Liver (tissue), 9 donors: Measurements from ENCODE around the gene POFUT2. TPM values are rescaled to one million over a fixed set of nuclear protein-coding genes. Genes with fewer than 3 reads are reported as not detected.
A peak's percentile ranks its signal among the peaks of the same experiment; 100 is the strongest.

Source experiments
- DNase-seq: peaks from one replicate; pipeline ENCODE4 v3.0.0-alpha.2; 2017; ENCODE audit warnings: low spot score
- H3K27ac ChIP-seq, 2 donors: one replicate each; pipeline ENCODE4 v1.7.0; 2013; ENCODE audit warnings: inconsistent platforms in 2 of 2, low read length in 2 of 2, control low read depth in 1 of 2, low read depth in 1 of 2, mild to moderate bottlenecking in 1 of 2
- H3K27me3 ChIP-seq, 4 donors: one replicate each; pipeline versions ENCODE4 v1.6.1 to v1.7.0; 2013; ENCODE audit warnings: low read length in 3 of 4, inconsistent platforms in 1 of 4, mild to moderate bottlenecking in 1 of 4, moderate library complexity in 1 of 4; ENCODE audit not compliant: control insufficient read depth in 4 of 4, insufficient read depth in 4 of 4
- H3K36me3 ChIP-seq, 4 donors: one replicate each; pipeline versions ENCODE4 v1.6.1 to v1.7.0; 2013; ENCODE audit warnings: low read length in 3 of 4, mild to moderate bottlenecking in 3 of 4, low read depth in 1 of 4, moderate library complexity in 1 of 4; ENCODE audit not compliant: control insufficient read depth in 4 of 4, insufficient read depth in 3 of 4
- H3K4me1 ChIP-seq, 4 donors: one replicate each; pipeline versions ENCODE4 v1.6.1 to v1.7.0; 2013; ENCODE audit warnings: low read length in 3 of 4, mild to moderate bottlenecking in 3 of 4, moderate library complexity in 1 of 4; ENCODE audit not compliant: control insufficient read depth in 4 of 4, insufficient read depth in 4 of 4
- H3K4me3 ChIP-seq, 3 donors: one replicate each; pipeline versions ENCODE4 v1.6.1 to v1.7.0; 2013; ENCODE audit warnings: low read length in 3 of 3, control low read depth in 1 of 3, low read depth in 1 of 3, mild to moderate bottlenecking in 1 of 3
- H3K9ac ChIP-seq, 2 donors: one replicate each; pipeline ENCODE4 v1.7.0; 2013; ENCODE audit warnings: low read length in 2 of 2, mild to moderate bottlenecking in 2 of 2, moderate library complexity in 2 of 2, control low read depth in 1 of 2, low read depth in 1 of 2
- H3K9me3 ChIP-seq, 4 donors: one replicate each; pipeline versions ENCODE4 v1.6.1 to v1.7.0; 2013; ENCODE audit warnings: low read length in 3 of 4; ENCODE audit not compliant: control insufficient read depth in 4 of 4
- EGR1 ChIP-seq, 2 donors: IDR thresholded peaks; 2 replicates each; pipeline ENCODE4 v1.6.1; 2016 to 2018; ENCODE audit warnings: antibody characterized with exemption in 2 of 2, low read depth in 2 of 2
- FOXA2 ChIP-seq: IDR thresholded peaks from 2 replicates; pipeline ENCODE4 v1.6.1; 2016; ENCODE audit warnings: antibody characterized with exemption
- HNF4A ChIP-seq, 2 donors: conservative IDR thresholded peaks; 2 replicates each; pipeline ENCODE4 v1.6.1; 2016; ENCODE audit warnings: antibody characterized with exemption in 2 of 2, mild to moderate bottlenecking in 2 of 2
- HNF4G ChIP-seq: IDR thresholded peaks from 2 replicates; pipeline ENCODE4 v1.6.1; 2016; ENCODE audit warnings: antibody characterized with exemption
- JUND ChIP-seq, 2 donors: IDR thresholded peaks; 2 replicates each; pipeline ENCODE4 v1.6.1; 2016; ENCODE audit warnings: antibody characterized with exemption in 2 of 2
- MAX ChIP-seq: IDR thresholded peaks from 2 replicates; pipeline ENCODE4 v1.6.1; 2016; ENCODE audit warnings: antibody characterized with exemption
- NR2F2 ChIP-seq: IDR thresholded peaks from 2 replicates; pipeline ENCODE4 v1.6.1; 2016; ENCODE audit warnings: antibody characterized with exemption
- RAD21 ChIP-seq, 2 donors: IDR thresholded peaks; 2 replicates each; pipeline ENCODE4 v1.6.1; 2016; ENCODE audit warnings: antibody characterized with exemption in 2 of 2, mild to moderate bottlenecking in 2 of 2
- RXRA ChIP-seq, 2 donors: IDR thresholded peaks; 2 replicates each; pipeline ENCODE4 v1.6.1; 2017 to 2018; ENCODE audit warnings: antibody characterized with exemption in 2 of 2, mild to moderate bottlenecking in 1 of 2
- SP1 ChIP-seq: IDR thresholded peaks from 2 replicates; pipeline ENCODE4 v1.6.1; 2018; ENCODE audit warnings: antibody characterized with exemption, mild to moderate bottlenecking
- TAF1 ChIP-seq: conservative IDR thresholded peaks from 2 replicates; pipeline ENCODE4 v1.6.1; 2016; ENCODE audit warnings: antibody characterized with exemption, mild to moderate bottlenecking
- YY1 ChIP-seq: IDR thresholded peaks from 2 replicates; pipeline ENCODE4 v1.6.1; 2016; ENCODE audit warnings: antibody characterized with exemption, mild to moderate bottlenecking
- WGBS: extraction: QIAGEN DNeasy Blood & Tissue Kit; methylation state at CpG from one replicate; pipeline ENCODE4 v1.1.7; 2013; 5-methylcytosine and 5-hydroxymethylcytosine counted together
- polyA plus RNA-seq, 2 donors: library from polyadenylated mRNA; stranded (reverse) in 1 of 2; unstranded in 1 of 2; fragments of 200-250 nt in 1 of 2; fragments of >200 nt in 1 of 2; fragmentation: Nextera tagmentation in 1 of 2; extraction: Ambion mirVana in 1 of 2; gene quantifications; one replicate each; pipeline versions ENCODE4 v1.2.1 to v1.2.3, GENCODE V29; 2013 to 2015
- total RNA-seq, 2 donors: library from RNA; depleted of rRNA; stranded (reverse); fragments of >200 nt; gene quantifications; one replicate each; pipeline ENCODE4 v1.2.3, GENCODE V29; 2014
- TF ChIP-seq, protein P1 (sequence below): fragments of 150-350 bp; IDR thresholded peaks from 2 replicates; pipeline ENCODE4 v1.5.1; 2017; ENCODE audit warnings: improper control_type of control experiment, low read depth, low read length; ENCODE audit not compliant: missing input control
- TF ChIP-seq, protein P2 (sequence below): IDR thresholded peaks from 2 replicates; pipeline ENCODE4 v1.6.1; 2016; ENCODE audit warnings: antibody characterized with exemption
- TF ChIP-seq, protein P3 (sequence below): IDR thresholded peaks from 2 replicates; pipeline ENCODE4 v1.6.1; 2016; ENCODE audit warnings: antibody characterized with exemption, mild to moderate bottlenecking
- donor health status: healthy.
- donor health status: healthy.
- donor health status: healthy.
- donor health status: healthy.
- donor health status: healthy.

Gene POFUT2
- total and polyA plus RNA-seq, 4 donors, result 3.3 to 15.6 (median 7.9) TPM

DNA sequence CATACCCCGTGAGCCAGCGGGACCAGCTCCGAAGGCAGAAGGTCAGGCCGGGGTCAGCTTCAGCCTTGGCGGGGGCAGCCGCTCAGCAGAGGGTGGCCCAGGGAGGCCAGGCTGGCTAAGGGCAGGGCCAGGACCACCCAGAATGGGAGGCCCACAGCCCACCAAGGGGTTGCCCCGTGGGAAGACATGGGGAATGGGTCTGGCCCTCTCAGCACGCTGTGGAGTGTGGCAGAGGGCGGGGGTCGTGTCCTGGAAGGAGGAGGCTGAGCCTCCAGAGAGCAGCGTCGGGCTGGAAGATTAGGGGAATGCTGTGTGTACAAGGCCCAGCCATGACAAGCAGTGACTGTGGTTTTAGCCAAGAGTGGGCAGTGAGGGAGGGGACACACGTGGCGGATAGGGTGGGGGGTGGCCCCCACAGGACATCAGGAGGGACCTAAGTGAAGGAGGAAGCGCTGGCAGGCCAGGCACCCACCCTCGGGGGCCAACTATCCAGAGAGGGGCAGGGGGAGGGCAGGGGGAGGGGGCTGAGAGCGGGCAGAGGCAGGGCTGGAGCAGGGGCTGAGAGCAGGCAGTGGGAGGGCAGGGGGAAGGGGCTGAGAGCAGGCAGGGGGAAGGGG lies 43.9 kb upstream of the POFUT2 start:
- TF ChIP-seq NR2F2 (no peak), HNF4A (conservative IDR thresholded peaks at IDR 0.05) (no peak), MAX (no peak), FOXA2 (no peak), YY1 (no peak), RAD21 (IDR thresholded peaks at IDR 0.05) (no peak), HNF4G (no peak)
- TF ChIP-seq, protein P1, sequence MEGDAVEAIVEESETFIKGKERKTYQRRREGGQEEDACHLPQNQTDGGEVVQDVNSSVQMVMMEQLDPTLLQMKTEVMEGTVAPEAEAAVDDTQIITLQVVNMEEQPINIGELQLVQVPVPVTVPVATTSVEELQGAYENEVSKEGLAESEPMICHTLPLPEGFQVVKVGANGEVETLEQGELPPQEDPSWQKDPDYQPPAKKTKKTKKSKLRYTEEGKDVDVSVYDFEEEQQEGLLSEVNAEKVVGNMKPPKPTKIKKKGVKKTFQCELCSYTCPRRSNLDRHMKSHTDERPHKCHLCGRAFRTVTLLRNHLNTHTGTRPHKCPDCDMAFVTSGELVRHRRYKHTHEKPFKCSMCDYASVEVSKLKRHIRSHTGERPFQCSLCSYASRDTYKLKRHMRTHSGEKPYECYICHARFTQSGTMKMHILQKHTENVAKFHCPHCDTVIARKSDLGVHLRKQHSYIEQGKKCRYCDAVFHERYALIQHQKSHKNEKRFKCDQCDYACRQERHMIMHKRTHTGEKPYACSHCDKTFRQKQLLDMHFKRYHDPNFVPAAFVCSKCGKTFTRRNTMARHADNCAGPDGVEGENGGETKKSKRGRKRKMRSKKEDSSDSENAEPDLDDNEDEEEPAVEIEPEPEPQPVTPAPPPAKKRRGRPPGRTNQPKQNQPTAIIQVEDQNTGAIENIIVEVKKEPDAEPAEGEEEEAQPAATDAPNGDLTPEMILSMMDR, result no peak
- TF ChIP-seq, protein P2, sequence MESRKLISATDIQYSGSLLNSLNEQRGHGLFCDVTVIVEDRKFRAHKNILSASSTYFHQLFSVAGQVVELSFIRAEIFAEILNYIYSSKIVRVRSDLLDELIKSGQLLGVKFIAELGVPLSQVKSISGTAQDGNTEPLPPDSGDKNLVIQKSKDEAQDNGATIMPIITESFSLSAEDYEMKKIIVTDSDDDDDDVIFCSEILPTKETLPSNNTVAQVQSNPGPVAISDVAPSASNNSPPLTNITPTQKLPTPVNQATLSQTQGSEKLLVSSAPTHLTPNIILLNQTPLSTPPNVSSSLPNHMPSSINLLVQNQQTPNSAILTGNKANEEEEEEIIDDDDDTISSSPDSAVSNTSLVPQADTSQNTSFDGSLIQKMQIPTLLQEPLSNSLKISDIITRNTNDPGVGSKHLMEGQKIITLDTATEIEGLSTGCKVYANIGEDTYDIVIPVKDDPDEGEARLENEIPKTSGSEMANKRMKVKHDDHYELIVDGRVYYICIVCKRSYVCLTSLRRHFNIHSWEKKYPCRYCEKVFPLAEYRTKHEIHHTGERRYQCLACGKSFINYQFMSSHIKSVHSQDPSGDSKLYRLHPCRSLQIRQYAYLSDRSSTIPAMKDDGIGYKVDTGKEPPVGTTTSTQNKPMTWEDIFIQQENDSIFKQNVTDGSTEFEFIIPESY, result no peak
- H3K9me3 ChIP-seq, result no peaks in the 10 kb centered on the region
- no peak overlapping the region for H3K27ac ChIP-seq
- no peaks in the 10 kb centered on the region for H3K27me3 ChIP-seq
- H3K4me1 ChIP-seq, result peaks cover 8 to 18% (median 14%) of the 10 kb centered on the region in 4 donors
- no peak overlapping the region for H3K9ac ChIP-seq
- WGBS, result 85% methylated on average over 17 of the region's 17 CpGs
- H3K4me3 ChIP-seq, result no peak overlapping the region
- H3K36me3 ChIP-seq, result no peaks in the 10 kb centered on the region
- DNase-seq, result no peak

- DNase-seq, result no peak
- no peak overlapping the region for H3K4me3 ChIP-seq
- no peaks in the 10 kb centered on the region for H3K27me3 ChIP-seq
- H3K9ac ChIP-seq, result no peak overlapping the region
- no peak overlapping the region for H3K27ac ChIP-seq
- H3K9me3 ChIP-seq, result no peaks in the 10 kb centered on the region
- TF ChIP-seq TAF1 (no peak), JUND (IDR thresholded peaks at IDR 0.05) (no peak), SP1 (no peak), FOXA2 (no peak), EGR1 (IDR thresholded peaks at IDR 0.05; ENCODE audit: low read depth in 2 of 2) (no peak)
- no peaks in the 10 kb centered on the region for H3K36me3 ChIP-seq
- 94% methylated on average over 18 of the region's 18 CpGs for WGBS
- H3K4me1 ChIP-seq, result peaks cover 8 to 18% (median 14%) of the 10 kb centered on the region in 4 donors
Measured at GRCh38 chr21:45330851-45331261, 43.2 kb upstream of the POFUT2 start.

DNA sequence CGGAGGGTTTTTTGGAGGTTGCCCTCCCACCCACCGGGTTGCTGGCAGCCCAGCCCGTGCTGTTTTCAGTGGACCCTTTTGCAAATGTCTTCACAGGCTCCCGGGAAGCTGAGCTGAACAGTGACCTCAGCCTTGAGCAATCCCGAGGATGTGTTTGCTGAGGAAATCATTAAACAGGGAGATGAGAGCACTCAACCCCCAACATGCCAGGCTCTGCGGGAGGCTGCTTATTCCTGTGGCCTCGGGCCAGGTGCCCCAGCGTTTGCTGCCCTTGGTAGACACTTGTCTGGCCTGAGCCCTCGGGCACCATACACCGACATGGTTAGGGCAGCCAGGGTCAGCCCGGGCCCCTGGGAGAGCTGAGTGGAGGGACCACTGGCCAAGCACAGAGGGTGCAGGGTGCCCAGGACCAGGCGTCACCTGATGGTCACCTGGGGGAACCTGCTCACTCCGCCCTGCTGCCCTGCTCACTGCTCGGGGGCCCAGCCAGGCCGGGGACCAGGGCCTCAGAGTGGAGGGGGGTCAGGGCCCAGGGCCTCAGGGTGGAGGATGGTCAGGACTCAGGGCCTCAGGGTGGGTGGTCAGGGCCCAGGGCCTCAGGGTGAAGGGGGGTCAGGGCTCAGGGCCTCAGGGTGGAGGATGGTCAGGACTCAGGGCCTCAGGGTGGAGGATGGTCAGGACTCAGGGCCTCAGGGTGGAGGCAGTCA lies 42.5 kb upstream of the POFUT2 start:
- no peak for DNase-seq

More for the DNA sequence above, 42.5 kb upstream of the POFUT2 start:
- Histone ChIP-seq H3K4me3 (no peak overlapping the region), H3K27me3 (no peaks in the 10 kb centered on the region), H3K9ac (no peak overlapping the region), H3K9me3 (no peaks in the 10 kb centered on the region), H3K4me1 (peaks cover 8 to 18% (median 14%) of the 10 kb centered on the region in 4 donors), H3K27ac (peak overlapping the region; percentile 44 to 68), H3K36me3 (no peaks in the 10 kb centered on the region)
- 35% methylated on average over 15 of the region's 15 CpGs for WGBS
- TF ChIP-seq RXRA (IDR thresholded peaks at IDR 0.05) (peak; percentile 86 to 90), JUND (IDR thresholded peaks at IDR 0.05) (peak in 1 of 2 donors; percentile 77), RAD21 (IDR thresholded peaks at IDR 0.05) (peak in 1 of 2 donors; percentile 24), NR2F2 (peak; percentile 9), HNF4G (no peak), SP1 (peak; percentile 75), HNF4A (conservative IDR thresholded peaks at IDR 0.05) (peak; percentile 58 to 63)
- TF ChIP-seq, protein P3, sequence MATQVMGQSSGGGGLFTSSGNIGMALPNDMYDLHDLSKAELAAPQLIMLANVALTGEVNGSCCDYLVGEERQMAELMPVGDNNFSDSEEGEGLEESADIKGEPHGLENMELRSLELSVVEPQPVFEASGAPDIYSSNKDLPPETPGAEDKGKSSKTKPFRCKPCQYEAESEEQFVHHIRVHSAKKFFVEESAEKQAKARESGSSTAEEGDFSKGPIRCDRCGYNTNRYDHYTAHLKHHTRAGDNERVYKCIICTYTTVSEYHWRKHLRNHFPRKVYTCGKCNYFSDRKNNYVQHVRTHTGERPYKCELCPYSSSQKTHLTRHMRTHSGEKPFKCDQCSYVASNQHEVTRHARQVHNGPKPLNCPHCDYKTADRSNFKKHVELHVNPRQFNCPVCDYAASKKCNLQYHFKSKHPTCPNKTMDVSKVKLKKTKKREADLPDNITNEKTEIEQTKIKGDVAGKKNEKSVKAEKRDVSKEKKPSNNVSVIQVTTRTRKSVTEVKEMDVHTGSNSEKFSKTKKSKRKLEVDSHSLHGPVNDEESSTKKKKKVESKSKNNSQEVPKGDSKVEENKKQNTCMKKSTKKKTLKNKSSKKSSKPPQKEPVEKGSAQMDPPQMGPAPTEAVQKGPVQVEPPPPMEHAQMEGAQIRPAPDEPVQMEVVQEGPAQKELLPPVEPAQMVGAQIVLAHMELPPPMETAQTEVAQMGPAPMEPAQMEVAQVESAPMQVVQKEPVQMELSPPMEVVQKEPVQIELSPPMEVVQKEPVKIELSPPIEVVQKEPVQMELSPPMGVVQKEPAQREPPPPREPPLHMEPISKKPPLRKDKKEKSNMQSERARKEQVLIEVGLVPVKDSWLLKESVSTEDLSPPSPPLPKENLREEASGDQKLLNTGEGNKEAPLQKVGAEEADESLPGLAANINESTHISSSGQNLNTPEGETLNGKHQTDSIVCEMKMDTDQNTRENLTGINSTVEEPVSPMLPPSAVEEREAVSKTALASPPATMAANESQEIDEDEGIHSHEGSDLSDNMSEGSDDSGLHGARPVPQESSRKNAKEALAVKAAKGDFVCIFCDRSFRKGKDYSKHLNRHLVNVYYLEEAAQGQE, result no peak
